PFSK-1 (cell line): ENCODE measurements around the gene VSIG10L2.

Experiments
- FOXP2 ChIP-seq: optimal IDR thresholded peaks from 2 replicates; pipeline ENCODE3; 2011; ENCODE audit warnings: borderline replicate concordance, control low read depth, inconsistent platforms; ENCODE audit not compliant: insufficient read depth; ENCODE audit errors: extremely low read length, extremely low read depth
- POLR2AphosphoS5 ChIP-seq: IDR thresholded peaks from 2 replicates; pipeline ENCODE4 v1.6.1; 2012; ENCODE audit warnings: low read depth, mild to moderate bottlenecking, control low read depth, low read length, moderate library complexity
- REST ChIP-seq, 2 experiments: IDR thresholded peaks; 2 replicates each; pipeline versions ENCODE4 v1.6.1 to v1.8.0; 2011 to 2012; ENCODE audit warnings: low read depth in 2 of 2, low read length in 2 of 2, control low read depth in 1 of 2, inconsistent platforms in 1 of 2, mild to moderate bottlenecking in 1 of 2, moderate library complexity in 1 of 2; ENCODE audit not compliant: insufficient read depth in 1 of 2
- SIN3A ChIP-seq: IDR thresholded peaks from 2 replicates; pipeline ENCODE4 v1.6.1; 2012; ENCODE audit warnings: mild to moderate bottlenecking, low read length, moderate library complexity, borderline replicate concordance; ENCODE audit not compliant: insufficient read depth
- TAF1 ChIP-seq: IDR thresholded peaks from 2 replicates; pipeline ENCODE4 v1.6.1; 2012; ENCODE audit warnings: low read length, control low read depth, borderline replicate concordance; ENCODE audit not compliant: insufficient read depth

GRCh38 chr11:125952559-125952958, 6.7 kb downstream of the VSIG10L2 start:
- TF ChIP-seq TAF1 (no peak), POLR2AphosphoS5 (no peak), SIN3A (no peak), REST (IDR thresholded peaks at IDR 0.05; ENCODE audit: insufficient read depth in 1 of 2, low read depth in 2 of 2, low read length in 2 of 2) (no peak), FOXP2 (no peak)
